Fibroblast of lung (primary cell): ENCODE data around the gene SCTR.

Experiments used
- CTCF ChIP-seq, 2 donors: IDR thresholded peaks in 1 of 2; conservative IDR thresholded peaks in 1 of 2; 1 replicate in 1 of 2; 2 replicates in 1 of 2; pipeline ENCODE4 v1.5.1; 2011 to 2012; ENCODE audit warnings: low read length in 2 of 2, control low read depth in 1 of 2, inconsistent platforms in 1 of 2, low read depth in 1 of 2, mild to moderate bottlenecking in 1 of 2
- EZH2 ChIP-seq: IDR thresholded peaks from 2 replicates; pipeline ENCODE4 v1.5.1; 2012; ENCODE audit warnings: low read length, control low read depth, mild to moderate bottlenecking; ENCODE audit errors: missing control alignments

DNA sequence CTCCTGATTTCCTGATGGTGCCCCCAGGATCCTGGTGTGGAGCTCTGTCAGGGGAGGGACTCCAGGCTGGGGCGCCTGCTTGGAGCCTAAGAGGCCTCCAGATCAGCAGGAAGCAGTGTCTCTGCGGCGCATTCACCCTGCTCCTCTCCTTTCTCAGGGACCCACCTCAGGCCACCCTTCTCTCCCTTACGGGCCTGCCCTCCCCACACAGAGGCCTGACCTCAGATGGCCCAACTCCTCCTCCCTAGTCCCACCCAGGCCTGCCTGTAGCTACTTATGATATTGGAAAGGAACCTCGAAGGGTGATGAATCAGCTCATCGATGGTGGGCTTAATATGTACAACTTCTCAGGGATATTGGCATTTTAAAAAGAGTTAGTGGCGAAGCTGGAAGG lies 82.1 kb downstream of the SCTR start:
- no peak for TF ChIP-seq CTCF (conservative IDR thresholded peaks at IDR 0.05 in 1 of 2, IDR thresholded peaks at IDR 0.05 in 1 of 2; ENCODE audit: low read depth in 1 of 2, low read length in 2 of 2)
- no peak for TF ChIP-seq EZH2
